Natural killer cell treated with Interleukin-12 subunit alpha and Interleukin-12 subunit beta and Interleukin-15 and Interleukin-18, amount 100 ng/mL, for 72 hours (primary cell): ENCODE results near the gene VDAC1. TPM values are rescaled to one million over a fixed set of nuclear protein-coding genes. Genes with fewer than 3 reads are reported as not detected.

Experiments used
- total RNA-seq, 2 donors: library from RNA; stranded (reverse); gene quantifications; one replicate each; pipeline ENCODE4 v1.2.3, GENCODE V29; 2022

Gene VDAC1
- total RNA-seq, 2 donors from 2014 or later = 325 to 329 TPM

Other genes with a start within 250 kb of the VDAC1 start
- 10 to 100 TPM; 16.7 to 41.6 TPM for gene C5orf15, start 36.4 kb downstream of the VDAC1 start, total RNA-seq
- gene TCF7, start 109.7 kb upstream of the VDAC1 start, total RNA-seq = 1 to 10 TPM; 2.6 to 6.1 TPM
- 100 to 1,000 TPM; 162 to 210 TPM for gene SKP1, start 172.0 kb upstream of the VDAC1 start, total RNA-seq
- 100 to 1,000 TPM; 126 to 185 TPM for gene PPP2CA, start 221.1 kb upstream of the VDAC1 start, total RNA-seq